ENCODE measurements around the gene STRADB.

STRADB gene

DNA sequence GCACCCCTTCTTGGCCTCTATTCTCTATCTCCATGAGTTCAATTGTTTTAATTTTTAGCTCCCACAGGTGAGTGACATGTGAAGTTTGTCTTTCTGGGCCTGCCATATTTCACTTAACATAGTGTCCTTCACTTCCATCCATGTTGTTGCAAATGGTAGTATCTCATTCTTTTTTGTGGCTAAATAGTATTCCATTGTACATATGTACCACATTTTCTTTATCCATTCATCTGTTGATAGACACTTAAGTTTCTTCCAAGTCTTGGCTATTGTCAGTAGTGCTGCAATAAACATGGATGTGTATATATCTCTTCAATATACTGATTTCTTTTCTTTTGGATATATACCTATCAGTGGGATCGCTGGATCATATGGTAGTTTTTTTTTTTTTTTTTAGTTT, 9.0 kb downstream of the STRADB start:
- DNase-seq (ENCODE audit: low spot score), result no peak
- TF ChIP-seq, protein P1, sequence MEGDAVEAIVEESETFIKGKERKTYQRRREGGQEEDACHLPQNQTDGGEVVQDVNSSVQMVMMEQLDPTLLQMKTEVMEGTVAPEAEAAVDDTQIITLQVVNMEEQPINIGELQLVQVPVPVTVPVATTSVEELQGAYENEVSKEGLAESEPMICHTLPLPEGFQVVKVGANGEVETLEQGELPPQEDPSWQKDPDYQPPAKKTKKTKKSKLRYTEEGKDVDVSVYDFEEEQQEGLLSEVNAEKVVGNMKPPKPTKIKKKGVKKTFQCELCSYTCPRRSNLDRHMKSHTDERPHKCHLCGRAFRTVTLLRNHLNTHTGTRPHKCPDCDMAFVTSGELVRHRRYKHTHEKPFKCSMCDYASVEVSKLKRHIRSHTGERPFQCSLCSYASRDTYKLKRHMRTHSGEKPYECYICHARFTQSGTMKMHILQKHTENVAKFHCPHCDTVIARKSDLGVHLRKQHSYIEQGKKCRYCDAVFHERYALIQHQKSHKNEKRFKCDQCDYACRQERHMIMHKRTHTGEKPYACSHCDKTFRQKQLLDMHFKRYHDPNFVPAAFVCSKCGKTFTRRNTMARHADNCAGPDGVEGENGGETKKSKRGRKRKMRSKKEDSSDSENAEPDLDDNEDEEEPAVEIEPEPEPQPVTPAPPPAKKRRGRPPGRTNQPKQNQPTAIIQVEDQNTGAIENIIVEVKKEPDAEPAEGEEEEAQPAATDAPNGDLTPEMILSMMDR (IDR thresholded peaks at IDR 0.05; ENCODE audit: extremely low read depth, missing control alignments), result no peak

DNA sequence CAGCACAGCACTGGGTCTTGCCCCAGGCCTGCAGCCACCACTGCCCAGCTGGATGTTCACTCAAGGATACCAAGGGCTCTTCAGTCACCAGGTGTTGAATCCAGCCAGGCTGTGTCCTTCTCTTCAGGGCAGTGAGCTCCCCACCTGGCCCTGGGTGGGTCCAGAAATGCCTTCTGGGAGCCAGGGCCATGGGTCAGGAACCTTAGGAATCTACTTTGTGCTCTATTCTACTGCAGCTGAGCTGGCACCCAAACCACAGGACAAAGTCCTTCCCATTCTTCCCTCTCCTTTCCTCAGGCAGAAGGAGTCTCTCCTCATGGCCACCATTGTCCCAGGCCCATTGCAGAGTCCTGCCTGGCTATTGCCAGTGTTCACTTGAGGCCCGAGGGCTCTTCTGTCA, 13.0 kb downstream of the STRADB start:
- TF ChIP-seq, protein P1 (IDR thresholded peaks at IDR 0.05; ENCODE audit: extremely low read depth, missing control alignments), result no peak
- no peak for DNase-seq (ENCODE audit: low spot score)

DNA sequence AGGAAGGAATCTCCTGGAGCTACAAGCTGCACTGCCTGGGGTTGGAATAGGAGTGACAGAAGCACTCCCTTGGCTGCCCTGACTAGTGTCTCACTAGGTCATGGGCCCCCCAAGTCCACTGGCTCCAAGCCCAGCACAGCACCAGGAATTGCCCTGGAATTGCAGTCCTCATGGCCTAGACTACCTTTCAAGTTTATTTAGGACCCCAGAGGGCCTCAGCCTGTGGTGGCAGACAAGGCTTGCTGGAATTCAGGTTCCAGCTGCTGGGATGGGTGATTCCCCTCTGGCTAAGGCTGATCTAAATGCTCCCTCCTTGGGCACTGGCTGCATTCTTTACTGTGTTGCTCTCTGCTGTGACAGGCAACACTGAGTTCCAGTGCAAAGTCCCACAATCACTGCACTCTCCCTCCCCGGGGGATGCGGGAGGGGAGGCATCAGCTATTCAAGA, 14.0 kb downstream of the STRADB start:
- TF ChIP-seq, protein P1 (IDR thresholded peaks at IDR 0.05; ENCODE audit: extremely low read depth, missing control alignments), result no peak
- no peak for DNase-seq (ENCODE audit: low spot score)

DNA sequence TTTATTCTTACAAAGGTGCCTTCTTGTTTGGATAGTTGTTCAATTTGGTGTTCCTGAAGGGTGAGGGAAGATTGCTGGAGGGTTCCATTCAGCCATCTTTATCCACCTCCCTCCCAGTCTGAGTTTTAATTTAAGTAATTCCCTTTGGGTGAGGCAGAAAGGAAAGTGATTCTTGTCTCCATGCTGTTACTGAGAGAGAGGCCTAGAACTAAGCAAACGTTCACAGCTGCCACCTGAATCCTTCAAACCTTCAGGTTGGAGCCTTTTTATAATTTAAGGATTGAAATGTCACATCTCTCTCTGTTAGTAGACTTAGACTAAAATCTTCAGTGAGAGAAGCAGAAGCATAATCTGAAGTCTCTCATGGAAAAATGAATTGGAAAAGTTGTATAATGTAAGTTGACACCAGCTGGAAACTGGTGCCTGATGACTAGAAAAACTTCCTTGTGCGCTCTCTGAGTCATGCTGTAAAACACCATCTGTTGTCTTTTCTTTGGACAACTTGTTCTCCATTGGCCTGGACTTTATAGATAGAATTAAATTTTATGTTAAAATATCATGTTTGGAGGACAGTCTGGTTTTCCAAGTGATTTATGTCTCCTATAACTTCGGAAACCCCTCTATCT, 14.6 kb downstream of the STRADB start:
- TF ChIP-seq, protein P1 (IDR thresholded peaks at IDR 0.05; ENCODE audit: extremely low read depth, missing control alignments), result no peak
- DNase-seq (ENCODE audit: low spot score), result no peak

DNA sequence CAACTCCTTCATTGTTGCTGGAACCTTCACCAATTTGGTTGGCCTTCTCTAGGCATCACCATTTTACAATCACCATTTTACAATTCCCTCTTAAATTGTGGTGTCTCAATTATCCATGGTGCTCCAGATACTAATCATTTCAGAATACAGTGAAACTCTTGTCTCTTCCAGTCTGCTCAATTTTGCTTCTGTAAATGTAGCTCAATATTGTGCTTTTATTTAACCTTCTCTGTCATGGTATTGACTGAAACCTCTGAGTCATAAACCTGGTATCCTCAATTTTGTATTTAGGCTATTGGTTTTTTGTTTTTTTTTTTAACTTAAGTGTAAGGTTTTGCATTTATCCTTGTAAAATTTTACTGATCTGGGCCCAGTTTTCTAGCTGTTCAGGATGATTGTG, 16.1 kb downstream of the STRADB start:
- DNase-seq (ENCODE audit: low spot score), result no peak
- TF ChIP-seq, protein P1 (IDR thresholded peaks at IDR 0.05; ENCODE audit: extremely low read depth, missing control alignments), result no peak

DNA sequence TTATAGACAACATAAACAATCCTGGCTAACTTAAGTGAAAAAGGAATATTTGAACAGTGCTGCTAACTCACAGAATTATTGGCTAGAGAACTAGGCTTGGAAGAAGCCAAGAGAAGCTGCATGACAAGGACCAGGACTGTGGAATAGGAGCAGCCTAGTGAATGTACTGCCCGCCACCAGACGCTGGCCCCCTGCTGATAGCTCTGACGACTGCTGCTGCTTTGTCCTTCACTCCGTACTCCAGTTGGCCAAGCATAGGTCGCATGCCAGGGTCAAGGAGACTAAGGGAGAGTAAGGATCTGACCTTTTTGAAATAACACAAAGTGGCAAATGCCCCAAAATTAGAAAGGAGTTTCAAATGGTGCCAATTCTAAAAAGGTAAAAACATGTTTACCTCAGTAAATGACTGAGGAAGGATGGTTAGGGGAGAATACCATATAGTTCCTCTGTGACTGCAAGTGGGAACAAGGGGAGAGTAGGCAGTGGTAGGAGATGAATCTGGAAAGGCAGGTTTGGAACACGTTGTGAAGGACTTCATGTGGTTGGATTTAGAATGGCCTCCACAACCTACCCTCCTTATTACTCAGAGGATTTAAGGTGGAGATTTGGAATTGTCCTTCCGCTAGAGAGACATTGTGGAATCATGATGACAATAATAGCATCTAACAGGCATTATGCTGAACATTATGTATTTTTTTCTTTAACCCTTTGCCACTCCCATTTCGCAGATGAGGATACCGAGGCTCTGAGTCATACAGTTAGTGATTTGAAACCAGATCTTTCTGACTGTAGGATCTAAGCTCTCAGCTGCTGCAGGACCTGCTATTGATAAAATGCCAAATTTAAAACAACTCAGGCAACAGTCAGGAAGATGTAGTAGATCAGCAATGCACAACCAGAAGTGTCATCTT, 19.5 kb downstream of the STRADB start:
- DNase-seq (ENCODE audit: low spot score), result no peak
- TF ChIP-seq, protein P1 (IDR thresholded peaks at IDR 0.05; ENCODE audit: extremely low read depth, missing control alignments), result no peak

DNA sequence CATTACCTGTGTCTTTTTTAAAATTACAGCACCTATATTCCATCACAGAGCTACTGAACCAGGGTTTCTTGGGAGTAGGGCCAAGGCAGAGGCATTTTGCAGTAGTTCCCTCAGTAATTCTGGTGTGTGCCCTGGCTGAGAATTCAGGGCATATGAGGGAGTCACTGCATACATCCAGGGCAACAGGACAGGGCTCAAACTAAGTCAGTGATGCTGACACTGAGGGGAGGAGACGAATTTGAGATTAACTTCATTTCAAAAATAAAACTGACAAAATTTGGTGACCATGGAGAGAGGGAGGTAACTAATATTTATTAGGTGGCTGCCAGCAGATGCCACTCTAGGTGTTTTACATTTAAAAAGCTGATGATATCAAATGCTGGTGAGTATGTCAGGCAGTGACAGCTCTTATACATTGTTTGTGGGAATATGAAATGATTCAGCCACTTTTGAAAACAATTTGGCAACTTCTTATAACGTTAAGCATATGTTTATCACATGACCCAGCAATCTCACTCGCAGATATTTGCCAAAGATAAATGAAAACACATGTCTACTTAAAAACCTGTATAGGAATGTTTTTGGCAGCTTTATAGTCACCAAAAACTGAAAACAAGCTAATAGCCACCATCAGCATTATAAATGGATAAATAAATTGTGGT, 20.3 kb downstream of the STRADB start:
- TF ChIP-seq, protein P1 (IDR thresholded peaks at IDR 0.05; ENCODE audit: extremely low read depth, missing control alignments), result no peak

More for the DNA sequence above, 20.3 kb downstream of the STRADB start:
- no peak for DNase-seq (ENCODE audit: low spot score)
